ENCODE measurements around the gene OTULINL. TPM values are rescaled to one million over a fixed set of nuclear protein-coding genes. Genes with fewer than 3 reads are reported as not detected.

Gene OTULINL
- total RNA-seq = 10 to 100 TPM; 15.4 to 19.6 TPM
- polyA plus RNA-seq = 24.5 TPM

- Histone ChIP-seq H3K27ac (ENCODE audit: low read depth, low read length) (peak within 1 kb of the TSS; percentile 71), H3K4me1 (ENCODE audit: insufficient read depth, low read length) (peaks cover 13% of the 10 kb centered on the region), H3K36me3 (ENCODE audit: insufficient read depth, low read length) (no peaks in the 10 kb centered on the region), H3K27me3 (ENCODE audit: insufficient read depth, low read length, poor library complexity, severe bottlenecking) (no peaks in the 10 kb centered on the region), H3K4me3 (ENCODE audit: low read length) (peak within 1 kb of the TSS; percentile 60), H3K9me3 (ENCODE audit: low read length) (no peaks in the 10 kb centered on the region)
- DNase-seq = peak; percentile 81 to 91 (median 83)
- POLR2A ChIA-PET = interaction anchor here (0.8 to 4.2 kb wide), 9 partner anchors 12 to 438 kb away, joined by 3 to 48 read pairs (median 4); partner anchors contain the start of gene ANKH
- no peaks in the 10 kb centered on the region for H3K9me3 Mint-ChIP-seq
- H3K4me1 Mint-ChIP-seq = peaks cover 39 to 50% (median 48%) of the 10 kb centered on the region in 3 donors
- H3K27ac Mint-ChIP-seq = peak within 1 kb of the TSS; percentile 85 to 97 (median 95)
- peak within 1 kb of the TSS; percentile 86 to 97 (median 88) for H3K4me3 Mint-ChIP-seq
- H3K36me3 Mint-ChIP-seq = peaks cover 0 to 9% (median 2%) of the 10 kb centered on the region in 3 donors
- H3K27me3 Mint-ChIP-seq = peaks cover 0 to 9% of the 10 kb centered on the region in 2 donors
- CTCF ChIA-PET = interaction anchor here (0.7 to 3.2 kb wide), 13 partner anchors 12 to 218 kb away, joined by 3 to 37 read pairs (median 3); no protein-coding TSS in a partner anchor
Observed at GRCh38 chr5:14581106-14581890, at the start of gene OTULINL. OTULINL (plus strand) TSS chr5:14581792; CDS start chr5:14581895, 103 bp downstream.

GRCh38 chr5:14532180-14532579 lies 49.4 kb upstream of the OTULINL start:
- H3K27me3 Mint-ChIP-seq = no peaks in the 10 kb centered on the region
- H3K4me3 ChIP-seq (ENCODE audit: low read length) = no peak overlapping the region

GRCh38 chr5:14534773-14535172 lies 46.8 kb upstream of the OTULINL start:
- Mint-ChIP-seq H3K27ac (peak overlapping the region in 1 of 8 donors; percentile 5), H3K27me3 (peaks cover 0 to 4% of the 10 kb centered on the region in 2 donors), H3K9me3 (peaks cover 0 to 6% (median 4%) of the 10 kb centered on the region in 5 donors), H3K4me1 (no peaks in the 10 kb centered on the region), H3K36me3 (peaks cover 0 to 4% (median 0%) of the 10 kb centered on the region in 3 donors), H3K4me3 (no peak overlapping the region)
- CTCF ChIA-PET = no interaction called here
- Histone ChIP-seq H3K4me3 (ENCODE audit: low read length) (no peak overlapping the region), H3K27me3 (ENCODE audit: insufficient read depth, low read length, poor library complexity, severe bottlenecking) (no peaks in the 10 kb centered on the region), H3K9me3 (ENCODE audit: low read length) (no peaks in the 10 kb centered on the region), H3K36me3 (ENCODE audit: insufficient read depth, low read length) (no peaks in the 10 kb centered on the region), H3K27ac (ENCODE audit: low read depth, low read length) (no peak overlapping the region), H3K4me1 (ENCODE audit: insufficient read depth, low read length) (no peaks in the 10 kb centered on the region)
- DNase-seq = no peak
- POLR2A ChIA-PET = no interaction called here

More at GRCh38 chr5:14532180-14532579, 49.4 kb upstream of the OTULINL start:
- no peaks in the 10 kb centered on the region for H3K27me3 ChIP-seq (ENCODE audit: insufficient read depth, low read length, poor library complexity, severe bottlenecking)
- no peaks in the 10 kb centered on the region for H3K9me3 ChIP-seq (ENCODE audit: low read length)
- H3K4me1 ChIP-seq (ENCODE audit: insufficient read depth, low read length) = no peaks in the 10 kb centered on the region
- no peak overlapping the region for H3K27ac Mint-ChIP-seq
- CTCF ChIA-PET = interaction anchor here (0.6 kb wide), 1 partner anchor 152 kb away, joined by 3 read pairs; no protein-coding TSS in a partner anchor
- POLR2A ChIA-PET = no interaction called here
- H3K4me1 Mint-ChIP-seq = no peaks in the 10 kb centered on the region
- DNase-seq = no peak
- no peaks in the 10 kb centered on the region for H3K36me3 ChIP-seq (ENCODE audit: insufficient read depth, low read length)
- H3K36me3 Mint-ChIP-seq = no peaks in the 10 kb centered on the region
- no peak overlapping the region for H3K27ac ChIP-seq (ENCODE audit: low read depth, low read length)
- no peak overlapping the region for H3K4me3 Mint-ChIP-seq
- no peaks in the 10 kb centered on the region for H3K9me3 Mint-ChIP-seq

GRCh38 chr5:14545308-14545707 lies 36.3 kb upstream of the OTULINL start:
- no peak overlapping the region for H3K4me3 ChIP-seq (ENCODE audit: low read length)
- H3K9me3 Mint-ChIP-seq = peaks cover 12 to 21% (median 15%) of the 10 kb centered on the region in 5 donors
- H3K27me3 ChIP-seq (ENCODE audit: insufficient read depth, low read length, poor library complexity, severe bottlenecking) = no peaks in the 10 kb centered on the region
- ChIA-PET CTCF (interaction anchor here (0.8 kb wide), 1 partner anchor 103 kb away, joined by 3 read pairs; no protein-coding TSS in a partner anchor), POLR2A (no interaction called here)
- H3K4me1 Mint-ChIP-seq = peaks cover 3 to 7% (median 7%) of the 10 kb centered on the region in 3 donors
- DNase-seq = no peak
- H3K4me3 Mint-ChIP-seq = no peak overlapping the region
- H3K27ac Mint-ChIP-seq = no peak overlapping the region
- no peaks in the 10 kb centered on the region for H3K4me1 ChIP-seq (ENCODE audit: insufficient read depth, low read length)
- H3K36me3 Mint-ChIP-seq = peaks cover 0 to 28% (median 1%) of the 10 kb centered on the region in 3 donors
- H3K27me3 Mint-ChIP-seq = peaks cover 3 to 17% of the 10 kb centered on the region in 2 donors
- H3K9me3 ChIP-seq (ENCODE audit: low read length) = no peaks in the 10 kb centered on the region
- H3K27ac ChIP-seq (ENCODE audit: low read depth, low read length) = no peak overlapping the region
- no peaks in the 10 kb centered on the region for H3K36me3 ChIP-seq (ENCODE audit: insufficient read depth, low read length)

DNA sequence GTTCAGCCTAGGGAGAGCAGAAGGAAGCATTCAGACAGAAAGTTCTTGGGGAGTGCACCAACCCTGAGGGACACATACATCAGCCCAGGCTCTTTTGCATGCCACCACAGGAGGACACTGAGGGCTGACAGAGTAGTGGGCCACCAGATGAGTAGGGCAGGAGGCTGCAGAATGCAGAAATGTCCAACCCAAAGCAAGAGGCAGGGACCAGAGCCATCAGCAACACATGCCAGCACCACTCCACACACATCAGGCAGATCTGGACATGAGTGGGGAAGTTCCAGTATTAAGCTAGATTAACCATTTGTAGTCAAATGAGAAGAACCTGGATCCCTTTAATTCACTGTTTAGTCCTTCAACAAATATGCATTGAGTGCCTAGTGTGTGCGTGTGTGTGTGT lies 35.7 kb upstream of the OTULINL start:
- Mint-ChIP-seq H3K4me1 (peaks cover 3 to 7% (median 7%) of the 10 kb centered on the region in 3 donors), H3K36me3 (peaks cover 0 to 22% (median 1%) of the 10 kb centered on the region in 3 donors), H3K9me3 (peaks cover 11 to 15% (median 12%) of the 10 kb centered on the region in 5 donors), H3K27ac (no peak overlapping the region), H3K27me3 (peaks cover 3 to 17% of the 10 kb centered on the region in 2 donors), H3K4me3 (no peak overlapping the region)
- no peaks in the 10 kb centered on the region for H3K36me3 ChIP-seq (ENCODE audit: insufficient read depth, low read length)
- H3K9me3 ChIP-seq (ENCODE audit: low read length) = no peaks in the 10 kb centered on the region
- no peaks in the 10 kb centered on the region for H3K4me1 ChIP-seq (ENCODE audit: insufficient read depth, low read length)
- ChIA-PET POLR2A (no interaction called here), CTCF (no interaction called here)
- no peak overlapping the region for H3K4me3 ChIP-seq (ENCODE audit: low read length)
- no peaks in the 10 kb centered on the region for H3K27me3 ChIP-seq (ENCODE audit: insufficient read depth, low read length, poor library complexity, severe bottlenecking)
- H3K27ac ChIP-seq (ENCODE audit: low read depth, low read length) = no peak overlapping the region
- no peak for DNase-seq

GRCh38 chr5:14547666-14548065 lies 33.9 kb upstream of the OTULINL start:
- no peak for DNase-seq
- H3K36me3 Mint-ChIP-seq = peaks cover 0 to 11% (median 0%) of the 10 kb centered on the region in 3 donors
- Histone ChIP-seq H3K9me3 (ENCODE audit: low read length) (no peaks in the 10 kb centered on the region), H3K4me1 (ENCODE audit: insufficient read depth, low read length) (no peaks in the 10 kb centered on the region), H3K27me3 (ENCODE audit: insufficient read depth, low read length, poor library complexity, severe bottlenecking) (no peaks in the 10 kb centered on the region), H3K4me3 (ENCODE audit: low read length) (no peak overlapping the region), H3K36me3 (ENCODE audit: insufficient read depth, low read length) (no peaks in the 10 kb centered on the region), H3K27ac (ENCODE audit: low read depth, low read length) (no peak overlapping the region)
- H3K9me3 Mint-ChIP-seq = peaks cover 0 to 4% (median 0%) of the 10 kb centered on the region in 5 donors
- peaks cover 6 to 25% of the 10 kb centered on the region in 2 donors for H3K27me3 Mint-ChIP-seq
- no peak overlapping the region for H3K27ac Mint-ChIP-seq
- H3K4me1 Mint-ChIP-seq = peaks cover 3 to 7% (median 7%) of the 10 kb centered on the region in 3 donors
- no peak overlapping the region for H3K4me3 Mint-ChIP-seq
- ChIA-PET CTCF (no interaction called here), POLR2A (no interaction called here)

- Mint-ChIP-seq H3K36me3 (peaks cover 0 to 8% (median 0%) of the 10 kb centered on the region in 3 donors), H3K9me3 (peaks cover 0 to 4% (median 0%) of the 10 kb centered on the region in 5 donors), H3K4me3 (no peak overlapping the region), H3K27me3 (peaks cover 7 to 30% of the 10 kb centered on the region in 2 donors), H3K27ac (no peak overlapping the region), H3K4me1 (peaks cover 3 to 7% (median 7%) of the 10 kb centered on the region in 3 donors)
- no peaks in the 10 kb centered on the region for H3K4me1 ChIP-seq (ENCODE audit: insufficient read depth, low read length)
- H3K9me3 ChIP-seq (ENCODE audit: low read length) = no peaks in the 10 kb centered on the region
- H3K4me3 ChIP-seq (ENCODE audit: low read length) = no peak overlapping the region
- ChIA-PET POLR2A (no interaction called here), CTCF (no interaction called here)
- DNase-seq = no peak
- H3K27me3 ChIP-seq (ENCODE audit: insufficient read depth, low read length, poor library complexity, severe bottlenecking) = no peaks in the 10 kb centered on the region
- no peaks in the 10 kb centered on the region for H3K36me3 ChIP-seq (ENCODE audit: insufficient read depth, low read length)
- no peak overlapping the region for H3K27ac ChIP-seq (ENCODE audit: low read depth, low read length)
Observed at GRCh38 chr5:14551211-14551610, 30.4 kb upstream of the OTULINL start.

DNA sequence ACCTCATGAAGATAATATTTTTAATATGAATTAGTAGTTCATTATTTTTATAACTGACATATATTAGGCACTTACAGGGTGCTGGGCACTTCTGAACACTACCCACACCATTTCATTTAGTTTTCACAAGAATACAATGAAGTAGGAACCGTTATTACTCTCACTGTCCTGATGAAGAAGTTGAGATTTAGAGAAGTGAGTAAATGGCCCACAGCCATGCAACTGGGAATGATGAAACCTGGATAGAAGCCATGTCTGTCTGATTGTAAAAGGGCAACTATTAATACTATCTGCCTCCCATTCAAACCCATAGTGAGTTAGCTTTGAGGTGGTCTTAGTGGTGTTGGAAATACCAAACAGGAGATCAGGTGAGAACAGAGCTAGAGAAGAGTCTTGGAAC lies 29.6 kb upstream of the OTULINL start:
- ChIA-PET POLR2A (no interaction called here), CTCF (no interaction called here)
- Mint-ChIP-seq H3K4me1 (peaks cover 3 to 7% (median 7%) of the 10 kb centered on the region in 3 donors), H3K36me3 (peaks cover 0 to 8% (median 0%) of the 10 kb centered on the region in 3 donors), H3K4me3 (no peak overlapping the region), H3K27ac (no peak overlapping the region), H3K9me3 (peaks cover 0 to 4% (median 0%) of the 10 kb centered on the region in 5 donors), H3K27me3 (peaks cover 7 to 26% of the 10 kb centered on the region in 2 donors)
- H3K27ac ChIP-seq (ENCODE audit: low read depth, low read length) = no peak overlapping the region
- no peak for DNase-seq
- H3K36me3 ChIP-seq (ENCODE audit: insufficient read depth, low read length) = no peaks in the 10 kb centered on the region
- no peaks in the 10 kb centered on the region for H3K27me3 ChIP-seq (ENCODE audit: insufficient read depth, low read length, poor library complexity, severe bottlenecking)
- H3K9me3 ChIP-seq (ENCODE audit: low read length) = no peaks in the 10 kb centered on the region
- H3K4me1 ChIP-seq (ENCODE audit: insufficient read depth, low read length) = no peaks in the 10 kb centered on the region
- H3K4me3 ChIP-seq (ENCODE audit: low read length) = no peak overlapping the region
